ENCODE measurements around the gene MAT2A. TPM values are rescaled to one million over a fixed set of nuclear protein-coding genes. Genes with fewer than 3 reads are reported as not detected.

Gene MAT2A
- total RNA-seq, 1 experiment from 2014 or later: 250 TPM

DNA sequence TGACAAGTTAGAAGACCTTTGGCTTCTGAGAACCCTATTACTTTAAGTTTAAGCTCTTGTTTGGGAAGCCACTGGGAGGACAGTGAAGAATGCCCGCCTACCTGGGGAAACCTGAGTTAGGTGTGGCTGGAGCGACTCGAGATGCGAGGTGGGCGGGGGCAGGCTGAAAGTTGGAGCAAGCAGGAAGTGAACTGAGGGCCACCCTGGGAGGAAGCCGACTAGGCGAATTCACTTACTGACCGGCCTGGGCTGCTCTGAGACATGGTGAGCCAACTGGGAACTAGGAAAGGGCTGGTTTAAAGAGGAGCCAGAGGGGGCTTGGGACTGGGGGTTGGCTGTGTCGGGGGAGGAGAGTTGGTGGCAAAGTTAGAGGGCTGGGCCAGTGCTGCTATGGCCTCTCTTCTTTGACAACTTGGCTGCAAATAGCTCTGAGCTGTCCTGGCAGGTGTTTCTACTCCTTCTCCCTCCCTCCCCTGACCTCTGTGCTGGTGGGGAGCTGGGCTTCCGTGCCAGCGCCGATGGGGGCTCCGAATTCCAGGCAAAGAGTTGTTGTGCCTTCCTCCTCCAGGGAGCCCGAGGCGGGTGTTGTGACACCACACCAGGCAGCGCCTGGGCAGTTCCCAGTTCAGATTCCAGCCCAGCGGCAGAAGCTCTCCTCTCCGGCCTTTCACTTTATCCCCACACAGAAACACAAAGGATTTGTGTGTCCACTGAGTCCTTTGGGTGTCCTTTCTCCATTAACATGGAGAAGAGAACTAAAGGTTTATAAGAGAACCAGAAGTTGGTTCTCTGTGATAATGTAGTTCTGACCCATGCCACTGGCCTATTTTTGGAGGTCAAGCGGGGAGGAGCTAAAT, 38.6 kb downstream of the MAT2A start, which contains the start of gene VAMP8:
VAMP8 (plus strand) TSS at position 201 of the 857 bp plus-strand sequence; CDS start at position 262, 61 bp downstream.
- Mint-ChIP-seq H3K36me3 (ENCODE audit: insufficient read depth, unreplicated experiment) (peaks cover 13% of the 10 kb centered on the region), H3K27me3 (ENCODE audit: insufficient read depth, unreplicated experiment) (no peaks in the 10 kb centered on the region), H3K4me3 (ENCODE audit: unreplicated experiment) (peak within 1 kb of the TSS; percentile 90), H3K9me3 (ENCODE audit: unreplicated experiment) (no peaks in the 10 kb centered on the region), H3K4me1 (ENCODE audit: low read depth, unreplicated experiment) (peaks cover 17% of the 10 kb centered on the region), H3K27ac (ENCODE audit: unreplicated experiment) (peak within 1 kb of the TSS; percentile 93)
- peak; percentile 87 to 89 for DNase-seq
- intact Hi-C loops (cut with micrococcal nuclease; ENCODE audit: unreplicated experiment): loop anchor here (1.0 kb wide), 2 partner anchors 8 to 16 kb away; partner anchors contain the start of gene GGCX
- BruUV-seq (replicated peaks): TSS peak; percentile 50
- Histone ChIP-seq H3K9me3 (no peaks in the 10 kb centered on the region), H3K4me3 (ENCODE audit: low read depth, low read length) (peak within 1 kb of the TSS; percentile 67), H3K27me3 (replicated peaks; ENCODE audit: control insufficient read depth, insufficient read depth, low read length) (no peaks in the 10 kb centered on the region), H3K4me1 (peaks cover 14% of the 10 kb centered on the region), H3K36me3 (ENCODE audit: control insufficient read depth, insufficient read depth, low read length) (no peaks in the 10 kb centered on the region; the same call in 1 of the 2 replicates)
- TF ChIP-seq, protein P1, sequence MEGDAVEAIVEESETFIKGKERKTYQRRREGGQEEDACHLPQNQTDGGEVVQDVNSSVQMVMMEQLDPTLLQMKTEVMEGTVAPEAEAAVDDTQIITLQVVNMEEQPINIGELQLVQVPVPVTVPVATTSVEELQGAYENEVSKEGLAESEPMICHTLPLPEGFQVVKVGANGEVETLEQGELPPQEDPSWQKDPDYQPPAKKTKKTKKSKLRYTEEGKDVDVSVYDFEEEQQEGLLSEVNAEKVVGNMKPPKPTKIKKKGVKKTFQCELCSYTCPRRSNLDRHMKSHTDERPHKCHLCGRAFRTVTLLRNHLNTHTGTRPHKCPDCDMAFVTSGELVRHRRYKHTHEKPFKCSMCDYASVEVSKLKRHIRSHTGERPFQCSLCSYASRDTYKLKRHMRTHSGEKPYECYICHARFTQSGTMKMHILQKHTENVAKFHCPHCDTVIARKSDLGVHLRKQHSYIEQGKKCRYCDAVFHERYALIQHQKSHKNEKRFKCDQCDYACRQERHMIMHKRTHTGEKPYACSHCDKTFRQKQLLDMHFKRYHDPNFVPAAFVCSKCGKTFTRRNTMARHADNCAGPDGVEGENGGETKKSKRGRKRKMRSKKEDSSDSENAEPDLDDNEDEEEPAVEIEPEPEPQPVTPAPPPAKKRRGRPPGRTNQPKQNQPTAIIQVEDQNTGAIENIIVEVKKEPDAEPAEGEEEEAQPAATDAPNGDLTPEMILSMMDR (IDR thresholded peaks at IDR 0.05; ENCODE audit: insufficient read depth in 1 of 2, low read depth in 1 of 2, low read length in 1 of 2, severe bottlenecking in 1 of 2, unreplicated experiment in 1 of 2): no peak
- ChIA-PET POLR2A (interaction anchor here (0.6 to 2.3 kb wide), 15 partner anchors 10 to 196 kb away, joined by 3 to 24 read pairs (median 4); partner anchors contain the start of genes C2orf68, GGCX, MAT2A and RNF181), CTCF (interaction anchor here (0.6 to 1.8 kb wide), 6 partner anchors 10 to 501 kb away, joined by 3 to 15 read pairs (median 4); partner anchors contain the start of gene GGCX)

DNA sequence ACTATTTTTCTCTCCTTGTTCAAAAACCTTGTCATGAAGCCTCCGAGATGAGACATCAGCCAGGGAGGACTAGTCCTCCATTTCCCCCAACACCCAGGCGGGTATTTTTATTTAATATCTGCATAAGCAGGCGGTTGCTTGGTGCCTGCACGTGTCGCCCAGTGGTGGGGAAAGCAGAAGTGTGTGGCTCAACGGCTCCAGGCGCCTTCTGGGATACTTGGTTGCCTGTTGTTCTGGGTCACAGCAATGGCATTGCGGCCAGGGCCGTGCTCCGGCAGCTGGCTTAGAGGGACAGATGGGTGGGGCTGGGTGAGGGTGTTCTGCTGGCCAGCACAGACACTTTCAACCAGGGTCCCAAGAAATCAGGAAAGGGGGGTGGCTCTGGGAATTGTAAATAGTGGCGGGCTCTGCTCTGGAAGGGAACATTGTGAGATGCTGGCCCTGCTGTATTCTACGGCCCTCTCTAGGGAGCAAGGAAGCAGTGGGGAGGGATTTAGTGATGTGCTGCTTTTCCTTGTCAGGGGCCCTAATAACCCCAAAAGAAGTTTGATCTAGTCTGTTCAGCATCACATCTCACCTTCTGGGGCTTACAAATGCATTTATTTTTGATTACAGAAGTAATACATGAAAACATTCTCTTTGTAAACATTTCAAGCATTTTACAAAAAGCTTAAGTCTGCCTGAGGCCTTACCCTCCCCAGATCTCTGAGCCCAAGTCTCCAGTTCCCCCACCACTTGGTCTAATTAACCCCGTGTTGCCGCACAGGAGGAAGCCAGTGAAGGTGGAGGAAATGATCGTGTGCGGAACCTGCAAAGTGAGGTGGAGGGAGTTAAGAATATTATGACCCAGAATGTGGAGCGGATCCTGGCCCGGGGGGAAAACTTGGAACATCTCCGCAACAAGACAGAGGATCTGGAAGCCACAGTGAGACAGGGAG, 39.5 kb downstream of the MAT2A start:
- DNase-seq: no peak
- Mint-ChIP-seq H3K36me3 (ENCODE audit: insufficient read depth, unreplicated experiment) (peaks cover 13% of the 10 kb centered on the region), H3K4me1 (ENCODE audit: low read depth, unreplicated experiment) (peaks cover 13% of the 10 kb centered on the region), H3K4me3 (ENCODE audit: unreplicated experiment) (peak overlapping the region; percentile 90), H3K27ac (ENCODE audit: unreplicated experiment) (peak overlapping the region; percentile 93), H3K27me3 (ENCODE audit: insufficient read depth, unreplicated experiment) (no peaks in the 10 kb centered on the region), H3K9me3 (ENCODE audit: unreplicated experiment) (no peaks in the 10 kb centered on the region)
- H3K4me3 ChIP-seq (ENCODE audit: low read depth, low read length): peak overlapping the region; percentile 67
- ChIA-PET CTCF (interaction anchor here (0.6 to 1.8 kb wide), 4 partner anchors 9 to 502 kb away, joined by 3 to 15 read pairs (median 4); partner anchors contain the start of gene GGCX), POLR2A (interaction anchor here (0.6 to 2.3 kb wide), 9 partner anchors 9 to 160 kb away, joined by 3 to 24 read pairs (median 5); partner anchors contain the start of genes C2orf68, GGCX, MAT2A and RNF181)
- H3K27me3 ChIP-seq (replicated peaks; ENCODE audit: control insufficient read depth, insufficient read depth, low read length): no peaks in the 10 kb centered on the region
- no peaks in the 10 kb centered on the region; the same call in 1 of the 2 replicates for H3K36me3 ChIP-seq (ENCODE audit: control insufficient read depth, insufficient read depth, low read length)
- TF ChIP-seq, protein P1 (IDR thresholded peaks at IDR 0.05; ENCODE audit: insufficient read depth in 1 of 2, low read depth in 1 of 2, low read length in 1 of 2, severe bottlenecking in 1 of 2, unreplicated experiment in 1 of 2): no peak
- intact Hi-C loops (cut with micrococcal nuclease; ENCODE audit: unreplicated experiment): no loop called here
- H3K9me3 ChIP-seq: no peaks in the 10 kb centered on the region
- BruUV-seq (replicated peaks): no TSS peak
- H3K4me1 ChIP-seq: peaks cover 14% of the 10 kb centered on the region

Data from Caco-2 (cell line).